GM18520 (cell line): ENCODE data around the gene FHL1.

Experiments
- ATAC-seq: cut with Tn5 transposase; IDR thresholded peaks from one replicate; pipeline ENCODE4 v1.9.1; 2021; ENCODE audit not compliant: unreplicated experiment

The FHL1 gene

GRCh38 chrX:136185401-136186022, 38.2 kb downstream of the FHL1 start:
- no peak for ATAC-seq

DNA sequence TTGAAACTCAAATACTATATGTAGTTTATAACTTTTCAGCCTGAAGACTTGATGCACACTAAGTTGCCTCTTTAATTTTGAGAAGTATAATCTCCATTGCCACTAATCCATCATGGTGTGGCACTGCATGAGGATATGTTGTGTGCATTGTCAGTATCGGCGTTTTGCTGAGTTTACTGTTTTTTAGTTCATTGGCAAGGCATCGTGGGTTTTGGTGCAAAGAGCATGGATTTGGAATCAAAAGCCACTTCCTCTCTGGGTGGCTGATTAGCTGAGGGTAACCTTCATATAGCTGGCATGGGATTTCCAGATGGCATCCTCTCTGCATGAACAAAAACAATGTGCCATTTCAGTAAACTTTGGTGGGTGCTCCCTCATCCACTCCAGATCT, 38.7 kb downstream of the FHL1 start:
- ATAC-seq: no peak

- ATAC-seq: no peak
Observed at GRCh38 chrX:136189222-136189621, 41.9 kb downstream of the FHL1 start.

GRCh38 chrX:136190038-136190713, 42.8 kb downstream of the FHL1 start:
- ATAC-seq: no peak

GRCh38 chrX:136191171-136191570, 43.8 kb downstream of the FHL1 start:
- ATAC-seq: no peak

DNA sequence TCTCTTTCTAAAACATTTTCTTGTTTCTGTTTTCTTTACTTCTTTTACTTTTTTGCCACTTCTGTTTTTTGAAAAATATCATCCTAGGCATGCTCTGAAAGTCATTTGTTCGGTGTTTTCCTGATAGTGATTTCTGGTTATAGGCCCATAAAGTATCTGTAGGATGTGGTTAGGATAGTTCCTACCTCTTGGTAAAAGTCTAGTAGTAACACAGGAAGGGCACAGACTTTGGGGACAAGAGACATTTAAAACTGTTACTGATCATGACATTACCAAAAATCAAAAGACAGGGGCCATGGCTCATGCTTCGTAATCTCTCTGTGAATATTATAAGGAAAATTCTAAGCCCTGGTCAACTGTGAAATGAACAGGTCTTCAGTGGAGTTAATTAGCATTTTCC, 44.8 kb downstream of the FHL1 start:
- no peak for ATAC-seq

GRCh38 chrX:136192839-136193414, 45.6 kb downstream of the FHL1 start:
- no peak for ATAC-seq

DNA sequence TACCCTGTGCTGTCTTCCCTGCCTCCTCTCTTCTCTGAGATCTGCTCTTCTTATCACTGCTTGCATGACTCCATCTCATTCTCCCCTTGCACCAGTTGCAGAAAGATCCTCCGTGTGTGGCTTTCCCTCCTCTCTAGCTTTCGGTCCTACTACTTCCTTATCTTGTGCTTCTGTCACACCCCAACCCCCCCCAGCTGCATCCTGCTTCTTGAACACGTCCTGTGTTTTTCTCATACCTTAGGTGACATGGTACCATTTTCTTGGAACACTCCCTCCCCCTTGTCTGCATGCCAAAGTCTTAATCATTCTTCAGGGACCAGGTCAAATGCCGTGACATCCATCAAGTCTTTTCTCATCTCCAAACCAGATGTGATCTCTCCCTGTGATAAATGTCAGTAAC, 46.4 kb downstream of the FHL1 start:
- ATAC-seq: no peak

DNA sequence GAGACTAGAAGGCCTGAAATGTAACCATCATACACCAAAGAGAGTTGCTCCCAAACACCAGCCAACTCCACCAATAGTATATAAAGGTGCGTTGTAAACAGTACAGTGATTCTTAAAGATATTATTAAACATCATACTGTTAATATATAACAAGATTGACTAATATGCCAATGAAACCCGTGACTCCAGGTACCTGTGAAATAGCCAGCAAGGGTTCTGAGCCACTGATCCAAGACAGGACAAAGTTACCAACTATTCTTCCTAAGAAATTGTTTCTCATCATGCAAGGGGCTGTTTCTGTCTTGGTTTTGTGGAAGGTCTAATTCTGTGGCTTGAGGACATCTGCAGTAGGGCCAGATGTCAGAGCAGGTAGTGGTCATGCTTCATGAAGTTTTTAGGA, 47.2 kb downstream of the FHL1 start:
- no peak for ATAC-seq

- ATAC-seq: no peak
Observed at GRCh38 chrX:136195247-136195646, 47.9 kb downstream of the FHL1 start.

DNA sequence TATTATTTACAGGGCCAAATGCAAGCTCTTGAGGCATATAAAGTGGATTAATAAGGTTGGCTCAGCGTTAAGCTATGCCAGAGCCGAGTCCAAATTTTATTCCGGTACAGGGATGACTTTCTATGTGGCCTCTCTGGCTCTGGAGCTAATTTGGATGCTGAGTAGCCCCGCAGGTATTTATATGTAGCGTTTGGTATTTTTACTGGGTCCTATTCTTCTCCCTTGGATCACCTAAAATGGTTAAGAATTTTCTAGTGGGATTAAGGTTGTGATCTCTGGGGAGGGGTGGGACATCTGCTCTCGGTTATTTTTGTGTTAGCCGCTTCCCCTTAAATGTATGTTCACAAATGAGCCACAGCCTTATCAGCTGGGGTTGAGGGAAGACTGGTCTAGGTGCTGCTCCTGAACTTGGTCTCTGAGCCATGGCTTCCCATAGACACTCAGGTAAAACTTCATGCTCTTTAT, 49.4 kb downstream of the FHL1 start:
- no peak for ATAC-seq

GRCh38 chrX:136198010-136198409, 50.7 kb downstream of the FHL1 start:
- no peak for ATAC-seq

- no peak for ATAC-seq
Observed at GRCh38 chrX:136198678-136199243, 51.4 kb downstream of the FHL1 start.

GRCh38 chrX:136199365-136199764, 52.0 kb downstream of the FHL1 start:
- ATAC-seq: no peak

DNA sequence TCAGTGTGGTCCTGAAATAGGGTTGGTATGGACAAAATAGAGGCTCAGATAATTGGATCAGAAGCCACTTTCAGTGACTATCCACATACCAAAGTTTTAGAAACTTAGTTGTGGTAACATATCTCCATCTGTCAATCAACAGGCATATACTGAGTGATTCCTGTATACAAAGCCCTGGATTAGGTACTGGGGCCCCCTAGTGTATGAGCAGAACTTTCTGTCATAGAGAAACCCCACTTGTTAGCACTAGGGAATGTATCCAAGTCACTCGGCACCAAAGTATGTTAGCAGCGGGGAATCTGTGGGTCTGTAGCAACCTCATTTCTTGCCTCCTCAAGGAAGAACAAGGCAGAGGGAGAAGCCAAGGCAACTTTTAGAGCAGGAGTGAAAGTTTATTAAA, 53.1 kb downstream of the FHL1 start:
- ATAC-seq: no peak

- ATAC-seq: no peak
Observed at GRCh38 chrX:136201601-136202000, 54.3 kb downstream of the FHL1 start.

DNA sequence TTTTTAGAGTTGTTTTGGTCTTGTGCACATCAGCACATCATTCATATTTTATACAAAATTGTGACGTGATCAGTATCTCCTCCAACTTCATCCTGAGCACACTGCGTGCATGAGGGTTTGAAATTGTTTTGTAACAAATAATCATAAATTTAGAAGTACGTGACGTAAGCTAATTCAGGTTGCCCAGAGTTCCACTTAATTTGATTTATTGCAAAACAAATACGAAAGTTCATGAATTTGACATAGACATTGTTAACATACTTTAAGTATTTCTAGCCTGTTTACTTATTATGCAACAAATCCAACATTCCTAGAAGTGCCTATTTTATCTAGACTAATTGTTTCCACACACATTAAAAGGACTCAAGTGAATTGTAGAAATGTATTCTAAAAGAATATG, 55.6 kb downstream of the FHL1 start:
- ATAC-seq: no peak

DNA sequence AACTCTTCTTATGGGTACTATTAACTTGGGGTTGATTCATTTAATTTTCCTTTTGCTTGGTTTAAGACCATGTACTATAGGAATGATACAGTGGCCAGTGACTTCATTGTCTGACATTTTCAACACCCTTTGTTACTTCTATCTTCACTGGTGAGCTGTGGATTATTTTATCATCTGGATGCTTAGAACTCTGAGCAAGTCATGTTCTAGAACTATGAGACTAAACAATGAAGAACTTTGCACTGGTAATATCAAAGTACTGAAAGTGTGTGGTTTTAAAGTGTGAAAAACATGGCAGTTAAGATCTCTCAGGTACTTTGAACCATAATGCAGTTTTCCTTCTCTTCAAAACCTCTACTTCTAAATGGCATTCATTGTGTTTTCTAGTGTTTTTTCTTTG, 56.1 kb downstream of the FHL1 start:
- no peak for ATAC-seq

DNA sequence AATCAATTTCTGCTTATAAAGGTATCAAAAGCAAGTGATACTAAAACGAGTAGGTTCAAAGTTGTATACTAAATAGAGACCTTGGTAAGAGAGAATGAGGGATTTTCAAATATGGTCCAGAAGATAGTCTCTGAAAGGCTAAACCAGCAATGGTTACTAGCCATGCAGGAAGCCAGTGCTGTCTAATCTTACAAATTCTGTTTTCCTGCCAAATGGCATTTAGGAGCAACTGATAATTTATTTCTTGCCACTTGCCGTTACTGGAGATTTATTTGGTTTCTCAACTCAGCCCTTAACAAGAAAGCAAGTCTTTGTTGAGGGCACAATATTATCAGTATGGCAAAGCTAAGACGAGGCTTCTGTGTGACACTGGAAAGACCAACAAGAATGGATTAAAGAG, 56.6 kb downstream of the FHL1 start:
- ATAC-seq: no peak

DNA sequence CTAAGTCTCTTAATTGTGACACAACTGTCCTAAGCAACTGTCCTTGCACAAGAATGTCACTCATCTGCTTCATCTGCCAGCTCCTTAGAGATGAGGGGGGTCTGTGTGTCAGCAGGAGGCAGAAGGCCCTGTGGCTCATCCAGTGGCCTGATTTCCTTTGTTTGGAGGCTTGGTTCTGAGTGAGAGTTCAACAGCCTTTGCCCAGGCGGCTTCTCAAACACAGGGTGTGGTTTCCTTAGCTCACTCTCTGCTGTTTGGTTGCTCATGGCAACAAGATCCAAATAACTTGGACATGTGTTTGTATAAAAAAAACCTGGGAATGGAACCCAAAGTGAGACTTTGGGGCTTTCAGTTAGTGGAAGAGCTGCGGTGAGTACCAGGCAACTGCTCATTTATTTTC, 57.2 kb downstream of the FHL1 start:
- ATAC-seq: no peak

- no peak for ATAC-seq
Observed at GRCh38 chrX:136205882-136206380, 58.6 kb downstream of the FHL1 start.

DNA sequence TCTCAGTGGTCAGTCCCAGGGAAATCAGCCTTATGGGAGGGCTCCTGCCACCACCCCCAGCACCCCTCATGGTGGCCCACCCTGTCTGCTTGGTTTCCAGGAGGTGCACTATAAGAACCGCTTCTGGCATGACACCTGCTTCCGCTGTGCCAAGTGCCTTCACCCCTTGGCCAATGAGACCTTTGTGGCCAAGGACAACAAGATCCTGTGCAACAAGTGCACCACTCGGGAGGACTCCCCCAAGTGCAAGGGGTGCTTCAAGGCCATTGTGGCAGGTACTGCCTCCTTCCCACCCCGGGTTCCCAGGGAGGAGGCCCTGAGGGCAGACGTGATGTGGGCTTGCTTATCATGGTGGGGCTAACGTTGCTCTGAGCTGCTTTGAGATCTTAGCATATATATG, 59.6 kb downstream of the FHL1 start:
- no peak for ATAC-seq
